CD4-positive, alpha-beta T cell (primary cell): ENCODE results near the gene OPCML. TPM values are rescaled to one million over a fixed set of nuclear protein-coding genes. Genes with fewer than 3 reads are reported as not detected.

Experiments
- ATAC-seq: fragments of 200-7000 bp; cut with Tn5 transposase; one replicate; pipeline ENCODE4 v1.10.0; 2022; ENCODE audit warnings: mild to moderate bottlenecking; ENCODE audit not compliant: poor library complexity
- CTCF ChIA-PET: fragments of 350-600 bp; sonication (Branson Sonifier 250); formaldehyde crosslinking; loops from one replicate; lab custom pipeline; 2021; ENCODE audit warnings: antibody characterized with exemption, inconsistent platforms; lab: Charles Lee
- POLR2A ChIA-PET: fragments of 350-600 bp; sonication (Branson Sonifier 250); formaldehyde crosslinking; loops from one replicate; lab custom pipeline; 2021; ENCODE audit warnings: antibody characterized with exemption, inconsistent platforms; lab: Charles Lee
- DNase-seq, 14 experiments: peaks; one replicate each; pipeline ENCODE4 v3.0.0-alpha.2; 2013 to 2020; ENCODE audit warnings: mixed read lengths in 2 of 14
- H3K27ac ChIP-seq, 2 donors: one replicate each; pipeline versions ENCODE4 v1.5.1 to v1.7.0; 2013; ENCODE audit warnings: low read length in 2 of 2, low read depth in 1 of 2, mild to moderate bottlenecking in 1 of 2
- H3K27me3 ChIP-seq, 2 experiments: 1 replicate in 1 of 2; 2 replicates in 1 of 2; pipeline versions ENCODE4 v1.6.1 to v1.7.0; 2013; ENCODE audit warnings: low read length in 2 of 2, control low read depth in 1 of 2, mild to moderate bottlenecking in 1 of 2, moderate library complexity in 1 of 2; ENCODE audit not compliant: insufficient read depth in 2 of 2, control insufficient read depth in 1 of 2
- H3K36me3 ChIP-seq: one replicate; pipeline ENCODE4 v1.6.1; 2013; ENCODE audit warnings: low read length, control low read depth; ENCODE audit not compliant: insufficient read depth
- H3K4me1 ChIP-seq: one replicate; pipeline ENCODE4 v1.6.1; 2013; ENCODE audit warnings: low read length, control low read depth; ENCODE audit not compliant: insufficient read depth
- H3K4me3 ChIP-seq: one replicate; pipeline ENCODE4 v1.5.1; 2013; ENCODE audit warnings: mild to moderate bottlenecking, low read length, moderate library complexity
- H3K9me3 ChIP-seq, 2 experiments: 1 replicate in 1 of 2; 2 replicates in 1 of 2; pipeline versions ENCODE4 v1.6.1 to v1.7.0; 2013; ENCODE audit warnings: low read length in 2 of 2, mild to moderate bottlenecking in 2 of 2, control low read depth in 1 of 2, moderate library complexity in 1 of 2; ENCODE audit not compliant: control insufficient read depth in 1 of 2, insufficient read depth in 1 of 2
- H3K27ac Mint-ChIP-seq: one replicate; pipeline ENCODE4 v1.8.0; 2020; ENCODE audit warnings: mixed read lengths
- H3K27me3 Mint-ChIP-seq: one replicate; pipeline ENCODE4 v1.8.0; 2021; ENCODE audit warnings: mixed read lengths
- H3K36me3 Mint-ChIP-seq: one replicate; pipeline ENCODE4 v1.8.0; 2021; ENCODE audit warnings: low read depth, mixed read lengths
- H3K4me1 Mint-ChIP-seq: one replicate; pipeline ENCODE4 v1.8.0; 2021; ENCODE audit warnings: low read depth, mixed read lengths
- H3K4me3 Mint-ChIP-seq: one replicate; pipeline ENCODE4 v1.8.0; 2020; ENCODE audit warnings: mild to moderate bottlenecking, mixed read lengths
- H3K9me3 Mint-ChIP-seq: one replicate; pipeline ENCODE4 v1.8.0; 2020; ENCODE audit warnings: mixed read lengths
- CTCF ChIP-seq: fragments of 200-600 bp; IDR thresholded peaks from one replicate; pipeline ENCODE4 v1.8.0; 2022; ENCODE audit warnings: antibody characterized with exemption, mild to moderate bottlenecking
- intact Hi-C, 2 experiments: fragments of 100-400 bp; cut with DNase I in 1 of 2; cut with micrococcal nuclease in 1 of 2; formaldehyde crosslinking; loops; one replicate each; pipeline versions ENCODE4 v1.15.1 to v1.9.0; 2023 to 2025; cut with DNase I, micrococcal nuclease
- total RNA-seq, 174 experiments: library from RNA in 2 of 174; stranded (reverse) in 2 of 174; gene quantifications; one replicate each; pipeline ENCODE4 v1.2.3 and lab custom pipeline; 2021 to 2026

OPCML gene
- total RNA-seq, 2 experiments from 2014 or later, result not detected

GRCh38 chr11:133337951-133338418 lies 194.3 kb downstream of the OPCML start:
- ChIA-PET CTCF (no interaction called here), POLR2A (no interaction called here)
- H3K9me3 ChIP-seq, result peaks cover 0 to 19% of the 10 kb centered on the region in 2 experiments
- no peak for TF ChIP-seq CTCF
- H3K4me1 Mint-ChIP-seq, result no peaks in the 10 kb centered on the region
- H3K36me3 Mint-ChIP-seq, result no peaks in the 10 kb centered on the region
- no peaks in the 10 kb centered on the region for H3K27me3 ChIP-seq
- H3K4me3 Mint-ChIP-seq, result no peak overlapping the region
- ATAC-seq (no peak), DNase-seq (no peak)
- intact Hi-C loops, result no loop called here
- H3K4me3 ChIP-seq, result no peak overlapping the region
- H3K27me3 Mint-ChIP-seq, result no peaks in the 10 kb centered on the region
- no peaks in the 10 kb centered on the region for H3K36me3 ChIP-seq
- no peaks in the 10 kb centered on the region for H3K4me1 ChIP-seq
- no peak overlapping the region for H3K27ac ChIP-seq
- peaks cover 9% of the 10 kb centered on the region for H3K9me3 Mint-ChIP-seq
- H3K27ac Mint-ChIP-seq, result no peak overlapping the region

GRCh38 chr11:133337193-133337592 lies 195.1 kb downstream of the OPCML start:
- no peak overlapping the region for H3K4me3 ChIP-seq
- no peaks in the 10 kb centered on the region for H3K36me3 ChIP-seq
- ChIA-PET POLR2A (no interaction called here), CTCF (no interaction called here)
- DNase-seq, result no peak
- intact Hi-C loops, result no loop called here
- Mint-ChIP-seq H3K27ac (no peak overlapping the region), H3K27me3 (no peaks in the 10 kb centered on the region), H3K4me3 (no peak overlapping the region), H3K9me3 (peaks cover 7% of the 10 kb centered on the region), H3K4me1 (no peaks in the 10 kb centered on the region), H3K36me3 (no peaks in the 10 kb centered on the region)
- no peak for ATAC-seq
- no peak for TF ChIP-seq CTCF
- H3K27me3 ChIP-seq, result no peaks in the 10 kb centered on the region
- H3K4me1 ChIP-seq, result no peaks in the 10 kb centered on the region
- no peak overlapping the region for H3K27ac ChIP-seq
- H3K9me3 ChIP-seq, result peaks cover 0 to 19% of the 10 kb centered on the region in 2 experiments

- peaks cover 0 to 7% of the 10 kb centered on the region in 2 experiments for H3K9me3 ChIP-seq
- DNase-seq, result no peak
- no peak for TF ChIP-seq CTCF
- POLR2A ChIA-PET, result no interaction called here
- H3K27me3 ChIP-seq, result no peaks in the 10 kb centered on the region
- no peak for ATAC-seq
- H3K27ac ChIP-seq, result no peak overlapping the region
- no peak overlapping the region for H3K4me3 ChIP-seq
- no peaks in the 10 kb centered on the region for H3K36me3 ChIP-seq
- Mint-ChIP-seq H3K27me3 (no peaks in the 10 kb centered on the region), H3K4me1 (no peaks in the 10 kb centered on the region), H3K36me3 (no peaks in the 10 kb centered on the region), H3K4me3 (no peak overlapping the region), H3K9me3 (peaks cover 4% of the 10 kb centered on the region), H3K27ac (no peak overlapping the region)
- intact Hi-C loops, result no loop called here
- CTCF ChIA-PET, result no interaction called here
- H3K4me1 ChIP-seq, result no peaks in the 10 kb centered on the region
Measured at GRCh38 chr11:133331031-133331430, 201.3 kb downstream of the OPCML start.
